Kidney (tissue), 14 donors: ENCODE measurements around the gene TLE1. TPM values are rescaled to one million over a fixed set of nuclear protein-coding genes. Genes with fewer than 3 reads are reported as not detected.

Experiments used
- DNase-seq, 5 donors: peaks; one replicate each; pipeline ENCODE4 v3.0.0-alpha.2; 2013 to 2020
- FAIRE-seq: peaks from 2 replicates; lab custom pipeline; 2012; peaks lifted over from hg19 to GRCh38; lab: Jason Lieb, UNC
- H3K27ac ChIP-seq, 2 donors: one replicate each; pipeline ENCODE4 v1.7.0; 2013; ENCODE audit warnings: low read depth in 2 of 2, low read length in 2 of 2, inconsistent platforms in 1 of 2
- H3K27me3 ChIP-seq: one replicate; pipeline ENCODE4 v1.7.1; 2013; ENCODE audit warnings: low read length, inconsistent platforms; ENCODE audit not compliant: control insufficient read depth, insufficient read depth
- H3K36me3 ChIP-seq, 3 donors: one replicate each; pipeline versions ENCODE4 v1.7.0 to v1.7.1; 2013; ENCODE audit warnings: low read length in 3 of 3, control low read depth in 1 of 3, inconsistent platforms in 1 of 3; ENCODE audit not compliant: insufficient read depth in 3 of 3, control insufficient read depth in 2 of 3
- H3K4me1 ChIP-seq, 3 donors: one replicate each; pipeline versions ENCODE4 v1.7.0 to v1.7.1; 2013; ENCODE audit warnings: low read length in 3 of 3, inconsistent platforms in 1 of 3, low read depth in 1 of 3; ENCODE audit not compliant: control insufficient read depth in 2 of 3, insufficient read depth in 2 of 3
- H3K4me3 ChIP-seq, 3 donors: one replicate each; pipeline versions ENCODE4 v1.7.0 to v1.8.1; 2013; ENCODE audit warnings: low read length in 3 of 3, control low read depth in 1 of 3, inconsistent platforms in 1 of 3
- H3K9ac ChIP-seq, 3 donors: one replicate each; pipeline versions ENCODE4 v1.7.0 to v1.7.1; 2013; ENCODE audit warnings: low read length in 3 of 3, control low read depth in 1 of 3, inconsistent platforms in 1 of 3
- H3K9me3 ChIP-seq, 3 donors: one replicate each; pipeline versions ENCODE4 v1.7.0 to v1.7.1; 2013; ENCODE audit warnings: low read length in 3 of 3, control low read depth in 1 of 3, inconsistent platforms in 1 of 3; ENCODE audit not compliant: control insufficient read depth in 2 of 3, insufficient read depth in 1 of 3
- intact Hi-C: fragments of 100-400 bp; cut with DNase I; formaldehyde crosslinking; loops from one replicate; pipeline ENCODE4 v1.11.1; 2022
- polyA plus RNA-seq: library from polyadenylated mRNA; stranded (reverse); fragments of 350-450 nt; fragmentation: Illumina TruSeq; extraction: RNeasy Lipid Tissue Mini Kit (QIAGEN cat#74804); gene quantifications from one replicate; pipeline ENCODE4 v1.2.3, GENCODE V29; 2014; ENCODE audit warnings: low read depth, low replicate concordance; ENCODE audit not compliant: insufficient read depth
- total RNA-seq: library from RNA; stranded (reverse); fragmentation: NEBNext Ultra II Directional; extraction: Animal tissue kit (Norgen Biotek cat#: 25700); gene quantifications from one replicate; pipeline ENCODE4 v1.2.1, GENCODE V29; 2021
- TF ChIP-seq, protein P1 (sequence below): IDR thresholded peaks from 3 replicates; pipeline ENCODE4 v1.5.1; 2012; ENCODE audit warnings: mild to moderate bottlenecking, moderate library complexity, borderline replicate concordance; ENCODE audit not compliant: insufficient read depth; ENCODE audit errors: extremely low read depth
- donor health status: control.
- donor health status: control.
- donor health status: control.
- donor health status: control.
- donor health status: control.
- donor health status: DM: yes; HTN: yes; CAD: no.
- donor health status: Normal renal cell carcinoma (clear cell type).

The TLE1 gene
- total and polyA plus RNA-seq, 2 donors from 2014 or later = 10.8 to 52.5 TPM

DNA sequence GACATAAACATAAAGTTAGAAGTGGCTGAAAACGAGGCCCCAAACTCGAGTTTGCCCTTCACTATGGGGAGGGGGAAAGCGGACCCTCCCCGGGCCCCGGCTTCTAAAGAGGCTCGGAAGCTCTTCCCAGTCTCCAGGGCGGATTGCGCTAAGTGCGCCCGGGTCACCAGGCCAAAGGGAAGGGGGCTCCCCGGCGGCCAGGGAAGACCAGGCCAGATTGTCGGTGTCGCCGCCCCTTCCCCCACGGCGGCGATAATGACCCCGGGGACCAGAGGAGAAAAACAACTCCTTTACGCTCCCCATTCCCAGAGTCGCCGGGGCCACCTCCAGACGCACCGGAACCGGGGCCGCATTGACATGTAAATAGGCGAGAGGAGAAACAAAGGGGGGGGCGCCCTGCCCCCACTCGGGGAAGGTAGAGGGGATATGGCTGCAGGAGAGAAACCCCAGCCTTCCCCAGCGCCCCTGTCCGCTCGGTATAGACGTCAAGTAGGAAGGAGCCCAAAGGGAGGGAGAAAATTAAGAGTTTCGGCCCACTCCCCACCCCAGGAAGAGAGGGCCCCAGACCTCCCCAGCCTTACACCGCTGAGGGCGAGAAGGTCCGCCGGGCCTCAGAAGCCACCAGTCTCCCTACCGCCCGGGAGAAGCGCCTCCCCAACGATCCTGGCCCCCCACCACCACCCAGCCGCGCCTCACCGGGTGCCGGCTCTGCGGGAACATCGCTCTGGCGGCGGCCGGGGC, 1.7 kb downstream of the TLE1 start:
- no peaks in the 10 kb centered on the region for H3K9me3 ChIP-seq
- H3K9ac ChIP-seq = peak overlapping the region; percentile 70 to 79 (median 74)
- peaks cover 2 to 3% (median 2%) of the 10 kb centered on the region in 3 donors for H3K36me3 ChIP-seq
- FAIRE-seq (no peak), DNase-seq (peak; percentile 61 to 88 (median 79))
- no peaks in the 10 kb centered on the region for H3K27me3 ChIP-seq
- peak overlapping the region; percentile 66 to 82 (median 78) for H3K4me3 ChIP-seq
- H3K4me1 ChIP-seq = peaks cover 8 to 10% (median 10%) of the 10 kb centered on the region in 3 donors
- intact Hi-C loops = no loop called here
- TF ChIP-seq, protein P1, sequence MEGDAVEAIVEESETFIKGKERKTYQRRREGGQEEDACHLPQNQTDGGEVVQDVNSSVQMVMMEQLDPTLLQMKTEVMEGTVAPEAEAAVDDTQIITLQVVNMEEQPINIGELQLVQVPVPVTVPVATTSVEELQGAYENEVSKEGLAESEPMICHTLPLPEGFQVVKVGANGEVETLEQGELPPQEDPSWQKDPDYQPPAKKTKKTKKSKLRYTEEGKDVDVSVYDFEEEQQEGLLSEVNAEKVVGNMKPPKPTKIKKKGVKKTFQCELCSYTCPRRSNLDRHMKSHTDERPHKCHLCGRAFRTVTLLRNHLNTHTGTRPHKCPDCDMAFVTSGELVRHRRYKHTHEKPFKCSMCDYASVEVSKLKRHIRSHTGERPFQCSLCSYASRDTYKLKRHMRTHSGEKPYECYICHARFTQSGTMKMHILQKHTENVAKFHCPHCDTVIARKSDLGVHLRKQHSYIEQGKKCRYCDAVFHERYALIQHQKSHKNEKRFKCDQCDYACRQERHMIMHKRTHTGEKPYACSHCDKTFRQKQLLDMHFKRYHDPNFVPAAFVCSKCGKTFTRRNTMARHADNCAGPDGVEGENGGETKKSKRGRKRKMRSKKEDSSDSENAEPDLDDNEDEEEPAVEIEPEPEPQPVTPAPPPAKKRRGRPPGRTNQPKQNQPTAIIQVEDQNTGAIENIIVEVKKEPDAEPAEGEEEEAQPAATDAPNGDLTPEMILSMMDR = no peak
- peak overlapping the region; percentile 73 for H3K27ac ChIP-seq

DNA sequence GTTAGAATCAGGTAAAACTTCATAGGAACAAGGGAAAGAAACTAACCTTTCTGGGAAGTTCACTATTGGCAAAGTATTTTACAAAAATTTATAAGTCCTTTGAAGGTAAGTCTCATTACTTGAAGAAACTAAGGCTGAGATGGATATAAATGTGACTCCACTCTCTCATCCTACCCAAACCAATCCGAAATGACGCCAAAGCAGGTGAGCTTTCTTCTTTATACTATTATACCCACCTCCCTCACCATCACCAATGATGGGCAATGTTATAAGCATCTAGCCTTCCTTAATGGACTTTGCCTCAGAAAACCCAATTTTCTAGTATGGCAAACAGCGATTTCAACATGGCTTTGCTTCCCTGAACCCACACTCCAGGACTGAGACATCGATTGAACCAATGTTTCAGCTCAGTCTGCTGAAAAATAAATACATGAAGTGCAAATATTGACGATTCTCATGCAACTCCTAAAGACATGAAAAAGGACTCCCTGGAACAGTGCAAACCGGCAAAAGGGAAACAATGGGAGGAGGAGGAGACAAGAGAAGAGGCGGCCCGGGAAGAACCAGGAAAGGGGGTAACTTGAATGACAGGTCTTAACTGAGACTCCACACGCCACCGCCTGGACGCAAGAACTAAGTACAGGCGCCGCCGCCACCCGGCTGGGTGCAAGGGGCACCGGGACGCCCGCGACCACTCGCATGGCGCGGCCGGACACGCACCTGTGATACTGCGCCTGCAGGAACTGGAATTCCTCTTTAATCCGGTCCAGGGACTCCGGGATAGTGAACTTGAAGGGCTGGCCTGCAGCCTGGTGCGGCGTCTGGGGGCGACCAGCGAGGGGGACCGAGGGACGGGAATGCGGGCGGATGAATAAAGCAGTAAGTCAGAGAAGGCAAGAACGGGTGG, 2.5 kb downstream of the TLE1 start:
- FAIRE-seq = no peak
- intact Hi-C loops = no loop called here

DNA sequence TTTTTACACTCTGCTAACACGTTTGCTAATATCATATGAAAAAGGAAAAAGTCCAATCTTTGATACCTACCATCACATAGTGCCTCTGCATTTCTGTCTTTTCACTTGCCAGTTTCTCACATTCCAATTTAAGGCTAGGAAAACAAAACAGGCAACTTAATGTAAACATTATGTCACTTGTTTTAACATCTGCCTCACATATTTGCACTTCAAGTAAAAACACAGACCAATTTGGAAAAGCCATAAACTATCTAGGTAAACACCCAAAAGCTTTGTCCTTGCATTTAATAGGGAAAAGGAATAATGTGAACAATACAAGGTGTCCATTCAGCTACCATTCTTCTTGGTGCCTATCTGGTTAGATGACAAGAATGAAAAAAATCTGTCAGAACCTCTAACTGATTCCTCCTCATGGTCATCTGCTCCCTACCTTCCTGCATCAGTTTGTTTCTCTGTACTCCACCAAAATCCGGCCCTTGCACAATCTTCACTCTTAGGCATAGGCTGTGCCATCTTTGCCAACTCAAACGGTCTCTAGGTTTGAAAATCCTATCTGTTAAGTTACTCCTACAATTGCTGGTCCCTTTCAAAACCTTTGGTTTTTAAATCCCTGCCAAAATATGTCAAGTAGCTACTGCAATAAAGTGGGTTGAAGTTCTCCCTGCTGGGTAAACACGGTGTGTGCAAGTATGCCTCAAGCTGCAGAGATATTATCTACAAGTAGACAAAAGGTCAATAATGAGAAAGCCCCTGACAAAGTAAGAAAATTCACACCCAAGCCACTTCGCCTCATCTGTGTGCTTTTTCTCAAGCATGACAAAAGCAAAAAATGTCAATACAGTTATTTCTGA, 3.4 kb downstream of the TLE1 start:
- DNase-seq (peak in 1 of 5 donors; percentile 29), FAIRE-seq (no peak)
- Histone ChIP-seq H3K9me3 (no peaks in the 10 kb centered on the region), H3K4me3 (peak overlapping the region; percentile 46 to 82 (median 66)), H3K36me3 (peaks cover 2 to 3% (median 2%) of the 10 kb centered on the region in 3 donors), H3K27me3 (no peaks in the 10 kb centered on the region), H3K9ac (peak overlapping the region in 2 of 3 donors; percentile 37 to 79), H3K27ac (no peak overlapping the region), H3K4me1 (peaks cover 10 to 12% (median 10%) of the 10 kb centered on the region in 3 donors)
- TF ChIP-seq, protein P1 = no peak
- intact Hi-C loops = no loop called here

More for the DNA sequence above, 2.5 kb downstream of the TLE1 start:
- Histone ChIP-seq H3K9ac (peak overlapping the region; percentile 22 to 79 (median 74)), H3K4me1 (peaks cover 10 to 12% (median 10%) of the 10 kb centered on the region in 3 donors), H3K27ac (peak overlapping the region; percentile 73), H3K4me3 (peak overlapping the region; percentile 66 to 82 (median 78)), H3K27me3 (no peaks in the 10 kb centered on the region), H3K36me3 (peaks cover 2 to 3% (median 2%) of the 10 kb centered on the region in 3 donors), H3K9me3 (no peaks in the 10 kb centered on the region)
- DNase-seq = peak; percentile 92 to 96 (median 93)
- TF ChIP-seq, protein P1 = peak; percentile 57
